HG03045 (cell line): ENCODE results near the gene YJU2.
"Not testable (repeated sequence)": the region's sequence is repeated elsewhere in the genome, so short reads cannot be mapped to it uniquely, and the experiment has no call there.

ENCODE experiments used
- ATAC-seq: cut with Tn5 transposase; IDR thresholded peaks from one replicate; pipeline ENCODE4 v1.9.1; 2021; ENCODE audit warnings: mild to moderate bottlenecking, moderate library complexity; ENCODE audit not compliant: unreplicated experiment

YJU2 gene

DNA sequence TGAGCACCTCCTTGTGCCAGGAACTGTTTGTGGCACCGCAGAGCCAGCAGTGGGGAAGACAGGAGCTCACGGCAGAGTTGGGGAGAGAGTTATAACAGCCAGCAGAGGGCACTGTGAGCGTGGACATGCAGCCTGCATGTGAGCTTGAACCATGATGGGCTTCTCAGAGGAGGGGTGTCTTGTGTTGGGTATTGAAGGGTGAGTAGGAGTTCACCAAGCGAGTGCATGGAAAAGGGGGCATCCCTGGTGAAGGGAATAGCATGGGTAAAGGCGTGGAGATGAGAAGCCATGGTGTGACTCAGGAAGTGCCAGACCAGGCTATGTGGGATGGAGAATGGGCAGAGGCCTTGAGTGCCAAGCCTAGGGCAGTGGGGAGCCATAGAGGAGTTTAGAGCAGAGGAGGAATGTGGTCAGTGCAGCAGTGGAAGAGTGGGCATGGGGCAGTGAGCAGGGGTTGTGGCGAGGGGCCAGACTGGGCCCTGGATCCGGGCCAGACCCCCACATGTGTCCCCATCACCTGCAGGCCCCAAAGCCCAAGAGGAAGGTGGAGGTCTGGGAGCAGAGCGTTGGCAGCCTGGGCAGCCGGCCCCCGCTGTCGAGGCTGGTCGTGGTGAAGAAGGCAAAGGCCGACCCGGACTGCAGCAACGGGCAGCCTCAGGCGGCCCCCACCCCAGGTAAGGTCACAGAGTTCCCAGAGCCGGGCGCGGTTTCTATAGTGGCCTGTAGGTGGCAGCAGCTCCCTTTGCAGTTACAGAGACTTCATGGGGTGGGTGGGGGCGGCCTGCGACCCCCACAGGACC, 20.4 kb downstream of the YJU2 start:
- no peak for ATAC-seq

DNA sequence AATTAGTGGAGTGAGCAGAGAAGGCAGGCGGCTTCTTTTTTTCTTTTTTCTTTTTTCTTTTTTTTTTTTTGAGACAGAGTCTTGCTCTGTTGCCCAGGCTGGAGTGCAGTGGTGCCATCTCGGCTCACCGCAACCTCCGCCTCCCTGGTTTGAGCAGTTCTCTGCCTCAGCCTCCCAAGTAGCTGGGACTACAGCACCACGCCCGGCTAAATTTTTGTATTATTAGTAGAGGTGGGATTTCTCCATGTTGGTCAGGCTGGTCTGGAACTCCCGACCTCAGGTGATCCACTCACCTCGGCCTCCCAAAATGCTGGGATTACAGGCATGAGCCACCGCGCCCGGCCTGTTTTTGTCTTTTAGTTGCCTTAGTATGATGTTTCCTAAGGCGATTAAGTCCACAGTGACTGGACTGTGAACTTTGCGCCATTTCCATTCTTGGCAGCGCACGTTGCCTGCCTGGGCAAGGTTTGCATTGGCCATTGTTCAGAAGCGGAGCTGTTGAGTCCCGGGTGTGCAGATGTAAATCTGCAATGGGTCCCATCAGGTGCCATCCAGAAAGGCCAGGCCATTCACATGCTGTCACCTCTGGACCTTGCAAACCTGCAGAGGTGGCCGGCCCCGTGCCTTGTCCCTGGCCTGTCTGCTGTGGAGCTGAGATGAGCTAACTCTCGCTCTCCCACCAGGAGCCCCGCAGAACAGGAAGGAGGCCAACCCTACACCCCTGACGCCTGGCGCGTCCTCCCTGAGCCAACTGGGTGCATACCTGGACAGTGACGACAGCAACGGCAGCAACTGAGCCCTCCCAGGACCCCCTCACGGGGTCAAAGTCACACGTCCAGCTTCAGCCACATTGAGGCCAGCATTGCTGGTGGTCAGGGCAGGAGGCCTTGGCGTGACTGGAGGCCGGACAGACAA, 21.3 kb downstream of the YJU2 start:
- ATAC-seq, result no peak

DNA sequence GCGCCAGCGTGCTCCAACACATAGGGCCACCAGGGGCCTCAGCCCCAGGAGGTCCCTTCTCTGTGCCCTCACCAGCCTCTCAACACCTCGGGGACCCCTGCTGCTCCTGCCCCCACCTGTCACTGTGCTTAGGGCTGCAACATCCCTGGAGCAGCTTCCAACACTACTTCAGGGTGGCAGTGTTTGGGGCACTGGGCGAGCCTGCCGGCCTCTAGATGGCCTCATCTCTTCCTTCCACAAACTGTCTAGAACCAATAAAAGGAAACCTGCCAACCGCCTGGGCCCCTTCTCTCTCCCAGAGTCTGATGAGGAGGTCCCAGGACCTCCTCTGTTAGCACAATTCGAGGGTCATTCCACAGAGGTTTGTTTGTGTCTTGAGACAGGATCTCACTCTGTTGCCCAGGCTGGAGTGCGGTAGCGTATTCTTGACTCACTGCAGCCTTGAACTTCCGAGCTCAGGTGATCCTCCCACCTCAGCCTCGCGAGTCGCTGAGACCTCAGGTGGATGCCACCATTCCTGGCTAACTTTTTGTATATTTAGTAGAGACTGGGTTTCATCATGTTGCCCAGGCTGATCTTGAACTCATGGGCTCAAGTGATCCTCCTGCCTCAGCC, 22.0 kb downstream of the YJU2 start:
- ATAC-seq, result no peak

DNA sequence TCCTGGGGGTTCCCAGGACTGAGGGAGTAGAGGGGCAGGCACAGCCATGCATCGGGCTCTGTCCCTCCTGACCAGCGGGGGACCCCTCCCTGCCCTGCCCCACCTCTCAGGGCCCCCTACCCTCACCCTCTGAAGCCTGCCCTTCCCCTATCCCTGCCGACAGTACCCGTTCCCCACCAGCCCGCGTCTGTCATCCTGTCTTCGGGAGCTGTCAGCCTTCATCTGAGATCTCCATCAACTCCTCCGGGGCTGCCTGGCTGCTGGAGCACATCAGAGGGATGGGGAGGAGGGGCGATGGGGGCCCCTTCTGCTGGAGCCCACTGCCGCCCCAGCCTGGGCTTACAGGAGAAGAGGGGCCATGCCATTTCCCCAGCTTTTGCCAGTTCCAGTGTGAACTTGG, 26.0 kb downstream of the YJU2 start:
- ATAC-seq, result no peak

DNA sequence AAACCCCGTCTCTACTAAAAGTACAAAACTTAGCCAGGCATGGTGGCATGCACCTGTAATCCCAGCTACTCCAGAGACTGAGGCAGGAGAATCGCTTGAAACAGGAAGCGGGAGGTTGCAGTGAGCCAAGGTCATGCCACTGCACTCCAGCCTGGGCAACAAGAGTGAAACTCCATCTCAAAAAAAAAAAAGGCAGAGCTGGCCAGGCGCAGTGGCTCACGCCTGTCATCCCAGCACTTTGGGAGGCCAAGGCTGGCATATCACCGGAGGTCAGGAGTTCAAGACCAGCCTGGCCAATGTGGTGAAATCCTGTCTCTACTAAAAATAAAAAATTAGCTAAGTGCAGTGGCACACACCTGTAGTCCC, 27.4 kb downstream of the YJU2 start:
- ATAC-seq, result not testable (repeated sequence)

DNA sequence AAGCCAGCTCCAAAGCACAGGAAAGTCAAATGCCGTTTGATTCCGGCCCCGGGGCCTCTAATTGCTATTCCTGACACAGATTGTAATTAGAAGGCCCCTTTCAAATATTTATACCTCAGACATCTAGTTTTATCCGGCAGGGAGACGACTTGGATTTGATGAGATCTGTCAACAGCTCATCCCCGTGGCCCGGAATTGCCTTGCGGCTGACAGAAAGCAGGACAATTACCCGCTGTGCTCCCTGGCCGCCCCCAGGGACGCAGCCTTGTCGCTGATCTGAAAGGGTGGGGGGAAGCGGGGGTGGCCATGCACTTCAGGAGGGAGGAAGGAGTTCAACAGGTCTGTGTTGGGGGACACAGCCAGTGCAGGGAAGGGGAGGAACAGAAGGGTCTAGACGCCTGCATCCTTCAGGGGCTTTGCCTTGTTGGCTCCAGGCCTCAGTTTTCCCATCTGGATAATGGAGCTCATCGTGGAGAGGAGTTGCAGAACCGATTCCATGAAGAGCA, 30.4 kb downstream of the YJU2 start:
- ATAC-seq, result no peak

DNA sequence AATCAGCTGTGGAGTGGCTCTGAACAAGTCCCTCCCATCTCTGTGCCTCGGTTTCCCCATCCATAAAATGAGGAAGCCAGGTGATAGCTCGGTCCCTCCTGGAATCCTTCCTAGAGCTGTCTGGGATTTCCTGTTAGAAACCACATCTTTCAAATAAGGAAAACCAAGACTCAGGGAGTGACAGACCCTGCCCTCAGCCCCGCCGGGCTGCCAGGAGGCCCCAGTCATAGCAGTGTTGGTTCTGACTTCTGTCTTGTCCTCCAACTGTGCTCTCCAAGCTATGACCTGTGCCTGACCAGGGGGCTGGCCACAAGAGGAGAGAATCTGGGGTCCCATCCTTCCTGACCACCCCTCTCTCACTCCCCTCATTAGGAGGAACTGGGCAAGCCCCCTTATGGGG, 31.1 kb downstream of the YJU2 start:
- no peak for ATAC-seq

DNA sequence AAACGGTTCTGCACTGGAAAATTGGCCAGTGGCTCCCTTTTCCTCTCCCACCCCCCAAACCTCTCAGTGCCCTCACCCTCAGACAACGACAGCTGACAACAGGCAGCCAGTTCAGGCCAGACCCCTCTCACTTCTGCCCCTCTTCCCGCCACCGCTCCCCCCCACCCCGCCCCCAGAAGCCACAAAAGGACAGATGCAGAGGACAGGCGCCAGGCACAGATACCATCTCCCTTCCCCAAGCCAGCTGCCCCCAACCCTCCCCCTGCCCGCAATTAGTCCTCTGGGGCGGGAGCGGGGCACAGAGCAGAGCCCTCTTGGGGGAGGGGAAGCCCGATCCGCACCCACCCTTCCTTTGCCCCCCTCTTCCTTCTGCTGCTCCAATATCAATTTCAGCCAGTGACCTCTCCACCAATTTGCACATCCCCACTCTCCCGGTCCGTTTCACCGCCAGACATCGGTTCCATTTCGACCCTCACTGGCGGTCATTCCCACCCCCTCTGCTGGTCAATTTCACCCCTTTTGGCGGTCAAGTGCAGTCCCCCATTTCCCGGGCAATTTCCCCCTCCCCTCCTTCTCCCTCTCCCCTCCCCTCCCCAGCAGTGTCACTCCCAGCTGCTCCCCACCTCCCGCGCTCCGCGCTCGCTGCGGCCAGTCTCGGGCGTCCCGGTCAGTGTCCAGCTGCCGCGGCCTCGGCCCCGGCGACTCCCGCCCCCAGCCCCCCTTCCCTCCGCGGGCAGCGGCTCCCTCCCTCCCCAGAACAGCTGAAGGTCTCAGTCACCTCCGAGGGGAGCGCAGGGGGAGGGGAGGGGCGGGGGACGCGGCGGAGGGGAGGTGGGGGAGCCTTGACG, 31.8 kb downstream of the YJU2 start, which contains the start of gene SHD:
Gene SHD, plus strand, starts transcription at position 848 of the 848 bp plus-strand sequence. CDS start 798 bp downstream, outside the sequence.
- ATAC-seq, result no peak

DNA sequence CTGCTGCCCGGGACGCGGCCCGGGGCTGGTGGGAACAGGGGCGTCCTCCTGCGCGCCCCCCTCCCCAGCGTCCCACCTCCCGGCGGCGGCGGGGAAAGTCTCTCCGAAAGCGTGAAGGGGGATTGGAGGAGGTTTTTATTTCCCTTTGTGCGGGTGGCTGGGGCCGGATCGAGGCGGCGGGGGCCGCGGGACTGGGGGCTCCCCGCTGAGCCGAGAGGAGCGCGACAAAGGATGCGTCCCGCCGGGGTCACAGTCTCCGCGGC, 32.3 kb downstream of the YJU2 start:
- ATAC-seq, result no peak

DNA sequence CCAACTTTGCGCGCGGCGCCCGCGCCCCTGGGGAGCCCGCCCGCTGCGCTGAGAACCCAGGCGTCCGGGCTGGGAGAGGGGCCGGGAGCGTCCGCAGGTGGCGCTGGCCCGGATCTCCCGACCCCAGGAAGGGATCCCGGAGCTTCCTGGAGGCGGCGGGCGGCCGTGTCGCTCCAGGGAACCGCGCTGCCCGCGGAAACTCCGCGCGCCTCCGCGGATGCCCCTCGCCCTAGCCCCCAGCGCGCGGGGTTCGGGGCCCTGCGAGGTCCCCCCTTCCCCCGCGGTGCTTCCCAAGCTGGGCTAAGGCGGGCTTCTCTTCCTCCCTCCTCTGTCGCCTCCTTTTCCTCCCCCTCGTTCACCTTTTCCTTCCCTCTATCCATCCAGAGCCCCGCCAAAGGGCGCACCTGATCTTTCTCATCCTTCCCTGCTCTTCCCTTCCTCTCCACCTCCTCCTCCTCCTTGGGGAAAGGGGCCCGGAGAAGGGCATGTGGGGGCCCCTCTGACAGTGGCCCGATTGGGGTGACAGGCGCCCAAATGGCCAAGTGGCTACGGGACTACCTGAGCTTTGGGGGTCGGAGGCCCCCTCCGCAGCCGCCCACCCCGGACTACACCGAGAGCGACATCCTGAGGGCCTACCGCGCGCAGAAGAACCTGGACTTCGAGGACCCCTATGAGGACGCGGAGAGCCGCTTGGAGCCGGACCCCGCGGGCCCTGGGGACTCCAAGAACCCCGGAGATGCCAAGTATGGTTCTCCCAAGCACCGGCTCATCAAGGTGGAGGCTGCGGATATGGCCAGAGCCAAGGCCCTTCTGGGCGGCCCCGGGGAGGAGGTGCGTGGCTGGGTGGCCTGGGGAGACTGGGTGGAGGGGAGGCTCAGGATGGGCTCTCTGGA, 32.9 kb downstream of the YJU2 start:
- no peak for ATAC-seq

DNA sequence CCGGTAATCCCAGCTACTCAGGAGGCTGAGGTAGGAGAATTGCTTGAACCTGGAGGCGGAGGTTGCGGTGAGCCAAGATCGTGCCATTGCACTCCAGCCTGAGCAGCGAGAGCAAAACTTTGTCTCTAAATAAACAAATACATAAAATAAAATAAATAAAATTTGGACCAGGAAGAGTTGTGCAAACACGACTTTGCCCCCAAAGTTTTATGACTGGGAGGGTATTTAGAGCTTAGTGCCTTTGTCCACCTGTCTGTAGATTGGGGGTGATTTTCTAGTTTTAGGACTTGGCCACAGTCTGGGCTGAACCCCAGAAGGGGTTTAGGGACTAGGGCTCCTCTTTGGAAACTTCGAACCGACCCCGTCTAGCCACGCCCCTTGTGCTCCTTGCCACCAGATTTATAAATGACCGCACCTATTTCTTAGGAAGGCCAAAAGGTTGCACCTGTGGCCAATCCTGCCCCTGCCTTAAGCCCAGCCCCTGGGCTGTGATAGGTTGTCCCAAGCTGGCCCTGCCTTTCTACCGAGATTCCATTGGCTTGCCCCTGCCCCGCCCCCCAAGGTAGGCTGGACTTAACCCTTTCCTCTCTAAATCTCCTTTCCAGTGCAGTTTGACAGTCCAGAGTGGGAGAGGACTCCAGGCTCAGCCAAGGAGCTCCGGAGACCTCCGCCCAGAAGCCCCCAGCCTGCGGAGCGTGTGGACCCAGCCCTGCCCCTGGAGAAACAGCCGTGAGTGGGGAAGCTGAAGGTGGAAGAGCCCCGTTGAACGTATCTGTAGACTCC, 37.5 kb downstream of the YJU2 start:
- no peak for ATAC-seq

DNA sequence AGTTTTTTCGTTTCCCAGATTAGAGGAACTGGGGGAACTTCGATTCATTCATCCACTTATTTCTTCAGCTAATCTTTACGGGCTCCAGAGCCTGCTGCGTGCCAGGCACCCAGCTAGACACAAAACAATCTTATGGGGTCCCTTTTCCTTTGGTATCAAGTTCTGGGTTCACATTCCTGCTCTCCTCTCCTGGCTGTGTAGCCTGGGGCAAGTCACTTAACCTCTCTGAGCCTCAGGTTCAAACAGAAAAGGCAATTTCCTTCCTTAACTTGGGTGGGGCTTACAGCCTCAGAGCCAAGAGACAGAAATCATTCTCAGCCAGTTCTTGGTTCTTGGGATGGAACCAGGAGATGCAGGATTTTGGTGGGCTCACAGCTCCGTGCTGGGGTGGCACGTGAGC, 38.1 kb downstream of the YJU2 start:
- no peak for ATAC-seq

DNA sequence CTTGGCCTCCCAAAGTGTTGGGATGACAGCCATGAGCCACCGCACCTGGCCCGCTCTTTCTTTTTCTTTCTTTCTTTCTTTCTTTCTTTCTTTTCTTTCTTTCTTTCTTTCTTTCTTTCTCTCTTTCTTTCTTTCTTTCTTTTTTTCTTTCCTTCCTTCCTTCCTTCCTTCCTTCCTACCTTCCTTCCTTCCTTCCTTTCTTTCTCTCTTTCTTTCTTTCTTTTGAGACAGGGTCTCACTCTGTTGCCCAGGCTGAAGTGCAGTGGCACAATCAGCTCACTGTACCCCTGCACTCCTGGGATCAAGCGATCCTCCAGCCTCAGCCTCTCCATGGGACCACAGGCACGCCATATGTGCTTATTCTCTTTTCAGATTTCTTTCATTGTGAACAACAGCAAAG, 39.3 kb downstream of the YJU2 start:
- ATAC-seq, result not testable (repeated sequence)

DNA sequence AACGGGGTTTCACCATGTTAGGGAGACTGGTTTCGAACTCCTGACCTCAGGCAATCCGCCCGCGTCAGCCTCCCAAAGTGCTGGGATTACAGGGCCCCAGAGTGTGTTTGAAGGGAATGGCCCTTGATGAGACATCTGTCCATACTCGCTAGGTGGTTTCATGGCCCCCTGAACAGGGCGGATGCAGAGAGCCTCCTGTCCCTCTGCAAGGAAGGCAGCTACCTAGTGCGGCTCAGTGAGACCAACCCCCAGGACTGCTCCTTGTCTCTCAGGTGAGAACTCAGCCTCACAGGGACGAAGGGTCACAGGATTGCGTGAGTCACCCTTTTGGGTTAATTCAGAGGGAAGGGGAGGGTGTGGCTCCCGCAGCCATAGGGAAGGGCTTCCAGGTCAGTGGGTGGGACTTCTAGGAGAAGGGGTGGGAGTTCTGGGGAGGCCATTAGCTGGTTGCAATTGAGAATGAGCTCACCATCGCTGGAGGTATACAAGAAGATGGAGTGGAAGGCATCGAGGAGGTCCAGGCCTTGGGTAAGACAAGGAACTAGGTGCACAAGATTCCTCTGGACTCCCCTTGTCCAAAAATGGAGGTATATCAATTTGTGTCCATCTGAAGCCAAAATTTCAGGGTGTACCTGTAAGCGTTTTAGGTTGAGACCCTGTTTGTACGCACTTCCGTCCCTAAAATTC, 41.4 kb downstream of the YJU2 start:
- no peak for ATAC-seq

DNA sequence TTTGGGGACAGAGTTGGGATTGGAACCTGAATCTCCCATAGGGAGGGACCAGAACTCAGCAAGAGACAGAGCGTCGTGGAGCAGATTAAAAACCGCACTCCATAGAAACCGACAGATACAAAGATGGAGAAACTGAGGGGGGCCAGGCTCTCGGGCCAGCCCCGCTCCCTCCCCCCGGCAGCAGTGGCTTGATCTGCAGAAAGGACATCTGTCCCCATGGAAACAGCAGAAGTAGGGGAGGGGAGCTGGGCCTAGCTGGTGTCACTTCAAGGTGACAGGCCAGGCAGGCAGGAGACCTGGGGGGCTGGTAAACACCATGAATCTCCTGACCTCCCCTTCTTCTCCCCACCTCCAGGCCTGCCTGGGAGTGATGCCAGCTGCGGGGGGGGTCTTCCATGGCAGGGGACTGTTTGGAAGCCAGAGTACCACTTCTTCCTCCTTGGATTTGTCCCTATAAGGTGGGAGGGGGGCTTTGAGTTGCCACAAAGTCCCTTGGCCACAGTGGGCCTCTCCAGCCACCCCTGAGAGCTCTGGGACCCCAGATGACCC, 44.4 kb downstream of the YJU2 start:
- ATAC-seq, result no peak

DNA sequence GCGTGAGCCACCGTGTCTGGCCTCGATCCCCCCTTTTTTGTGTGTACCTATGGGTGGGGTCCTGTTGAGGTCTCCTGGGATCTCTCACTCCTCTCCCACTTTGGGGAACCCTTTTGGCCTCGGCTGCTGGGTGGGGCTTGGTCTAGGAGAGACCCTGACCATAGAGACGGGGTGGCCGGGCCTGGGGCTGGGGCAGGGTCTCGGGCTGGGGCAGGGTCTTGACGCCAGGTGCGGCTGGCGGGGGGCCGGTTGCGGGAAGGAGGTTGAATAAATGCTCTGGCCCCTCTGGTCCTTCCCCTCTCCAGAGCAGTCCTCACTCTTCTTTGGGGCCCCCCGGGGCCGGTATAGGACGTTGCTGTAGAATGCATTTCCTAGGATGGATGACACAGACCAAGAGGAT, 45.6 kb downstream of the YJU2 start:
- ATAC-seq, result no peak

DNA sequence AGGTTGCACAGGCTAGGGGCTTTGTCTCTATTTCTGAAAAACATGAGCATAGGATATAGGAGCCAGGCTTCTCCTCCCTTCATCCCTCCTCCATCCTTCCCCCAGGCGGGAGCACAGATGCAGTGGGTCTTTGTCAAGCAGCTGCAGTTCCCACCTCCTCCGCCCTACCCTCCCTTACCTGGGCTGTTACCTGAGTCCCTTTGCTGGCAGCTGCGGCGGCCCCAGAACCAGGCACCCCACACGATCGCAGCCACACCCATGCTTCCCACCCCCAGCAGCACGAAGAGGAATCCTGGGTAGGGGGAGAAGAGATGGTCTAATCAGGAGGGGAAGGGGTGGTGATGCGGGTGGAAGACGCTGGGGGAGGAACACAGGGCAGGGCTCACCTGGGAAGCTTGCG, 47.5 kb downstream of the YJU2 start:
- ATAC-seq, result no peak
